ENCODE results near the gene DLL1.
"Not testable (repeated sequence)": the region's sequence is repeated elsewhere in the genome, so short reads cannot be mapped to it uniquely, and the experiment has no call there.

Gene DLL1

GRCh38 chr6:170290296-170291128, at the start of gene DLL1:
Gene DLL1 (minus strand): TSS chr6:170291078. CDS start chr6:170290139, 939 bp downstream.
- TF ChIP-seq CTCF (conservative IDR thresholded peaks at IDR 0.05), result no peak
- no peak for TF ChIP-seq ZFX (IDR thresholded peaks at IDR 0.05)
- H3K27ac ChIP-seq, result peak within 1 kb of the TSS; percentile 28

GRCh38 chr6:170335199-170335598, 44.3 kb upstream of the DLL1 start:
- not testable (repeated sequence) for H3K27ac ChIP-seq

- H3K27ac ChIP-seq, result no peak overlapping the region
- TF ChIP-seq ZFX (IDR thresholded peaks at IDR 0.05), result no peak
- no peak for TF ChIP-seq CTCF (conservative IDR thresholded peaks at IDR 0.05)
Observed at GRCh38 chr6:170329321-170329720, 38.4 kb upstream of the DLL1 start.

- TF ChIP-seq ZFX (IDR thresholded peaks at IDR 0.05), result no peak
- no peak for TF ChIP-seq CTCF (conservative IDR thresholded peaks at IDR 0.05)
- no peak overlapping the region for H3K27ac ChIP-seq
Observed at GRCh38 chr6:170317718-170318117, 26.8 kb upstream of the DLL1 start.

GRCh38 chr6:170317076-170317475, 26.2 kb upstream of the DLL1 start:
- no peak for TF ChIP-seq ZFX (IDR thresholded peaks at IDR 0.05)
- no peak for TF ChIP-seq CTCF (conservative IDR thresholded peaks at IDR 0.05)
- no peak overlapping the region for H3K27ac ChIP-seq

GRCh38 chr6:170316071-170316470, 25.2 kb upstream of the DLL1 start:
- TF ChIP-seq CTCF (conservative IDR thresholded peaks at IDR 0.05), result no peak
- no peak for TF ChIP-seq ZFX (IDR thresholded peaks at IDR 0.05)
- no peak overlapping the region for H3K27ac ChIP-seq

- no peak for TF ChIP-seq CTCF (conservative IDR thresholded peaks at IDR 0.05)
- no peak for TF ChIP-seq ZFX (IDR thresholded peaks at IDR 0.05)
- no peak overlapping the region for H3K27ac ChIP-seq
Observed at GRCh38 chr6:170314983-170315382, 24.1 kb upstream of the DLL1 start.

All from C4-2B (cell line).